Keratinocyte (primary cell): Measurements from ENCODE around the gene ZNF778. TPM values are rescaled to one million over a fixed set of nuclear protein-coding genes. Genes with fewer than 3 reads are reported as not detected.

Experiments used
- DNase-seq: peaks from one replicate; pipeline ENCODE4 v3.0.0-alpha.2; 2011; ENCODE audit warnings: low read depth, missing footprints, low spot score
- FAIRE-seq: peaks from 2 replicates; lab custom pipeline; 2011; peaks lifted over from hg19 to GRCh38; lab: Jason Lieb, UNC
- H2AFZ ChIP-seq: 2 replicates; pipeline ENCODE4 v1.6.0; 2012; ENCODE audit warnings: low read length, control low read depth, inconsistent platforms; ENCODE audit not compliant: control insufficient read depth
- H3K27ac ChIP-seq: 2 replicates; pipeline ENCODE4 v1.5.1; 2011; ENCODE audit warnings: low read length; ENCODE audit not compliant: control insufficient read depth, insufficient read depth
- H3K27me3 ChIP-seq: 3 replicates; pipeline ENCODE4 v1.6.0; 2011; ENCODE audit warnings: low read length; ENCODE audit not compliant: control insufficient read depth, insufficient read depth; ENCODE audit errors: extremely low read depth
- H3K36me3 ChIP-seq, 2 experiments: 2 replicates in 1 of 2; 3 replicates in 1 of 2; pipeline ENCODE4 v1.5.1; 2011; ENCODE audit warnings: low read length in 2 of 2, mild to moderate bottlenecking in 1 of 2; ENCODE audit not compliant: control insufficient read depth in 2 of 2, insufficient read depth in 2 of 2; ENCODE audit errors: extremely low read depth in 1 of 2
- H3K4me1 ChIP-seq: 3 replicates; pipeline ENCODE4 v1.5.1; 2011; ENCODE audit warnings: low read length; ENCODE audit not compliant: control insufficient read depth, insufficient read depth; ENCODE audit errors: extremely low read depth
- H3K4me2 ChIP-seq: 3 replicates; pipeline ENCODE4 v1.6.0; 2011; ENCODE audit warnings: low read depth, low read length; ENCODE audit not compliant: control insufficient read depth, insufficient read depth; ENCODE audit errors: extremely low read depth
- H3K4me3 ChIP-seq, 3 experiments: fragments of 200-600 bp in 1 of 3; sonication (generic) in 1 of 3; 2 replicates in 2 of 3; 3 replicates in 1 of 3; pipeline ENCODE4 v1.5.1; 2011 to 2016; ENCODE audit warnings: low read length in 3 of 3, mild to moderate bottlenecking in 3 of 3, control low read depth in 2 of 3, inconsistent platforms in 1 of 3, low read depth in 1 of 3, mixed read lengths in 1 of 3, mixed run types in 1 of 3, moderate library complexity in 1 of 3; ENCODE audit not compliant: control insufficient read depth in 2 of 3, insufficient read depth in 2 of 3; ENCODE audit errors: extremely low read depth in 1 of 3
- H3K79me2 ChIP-seq: 2 replicates; pipeline ENCODE4 v1.6.0; 2012; ENCODE audit warnings: low read length; ENCODE audit not compliant: control insufficient read depth, insufficient read depth
- H3K9ac ChIP-seq: 3 replicates; pipeline ENCODE4 v1.6.0; 2011; ENCODE audit warnings: low read length; ENCODE audit not compliant: control insufficient read depth, insufficient read depth; ENCODE audit errors: extremely low read depth
- H3K9me1 ChIP-seq: 3 replicates; pipeline ENCODE4 v1.6.0; 2011; ENCODE audit warnings: low read length; ENCODE audit not compliant: control insufficient read depth, insufficient read depth; ENCODE audit errors: extremely low read depth
- H3K9me3 ChIP-seq: 2 replicates; pipeline ENCODE4 v1.5.1; 2012; ENCODE audit warnings: low read depth, low read length; ENCODE audit not compliant: control insufficient read depth
- H4K20me1 ChIP-seq: 3 replicates; pipeline ENCODE4 v1.6.0; 2011; ENCODE audit warnings: low read length; ENCODE audit not compliant: control insufficient read depth, insufficient read depth; ENCODE audit errors: extremely low read depth
- EZH2 ChIP-seq: IDR thresholded peaks from one replicate; pipeline ENCODE4 v1.6.1; 2012; ENCODE audit warnings: inconsistent platforms, mild to moderate bottlenecking, low read length, moderate library complexity
- dilution Hi-C: fragments of 300-500 bp; cut with MboI; formaldehyde crosslinking; loops from one replicate; pipeline ENCODE4 v1.7.0; 2020; ENCODE audit warnings: low sequenced_read_pairs; ENCODE audit not compliant: extremely low pct_ligation_motif_present
- polyA plus RNA-seq, 5 experiments: library from polyadenylated mRNA; depleted of rRNA in 3 of 5; stranded (reverse) in 3 of 5; stranded (forward) in 1 of 5; unstranded in 1 of 5; fragments of >200 nt; gene quantifications; 1 replicate in 1 of 5; 2 replicates in 3 of 5; 3 replicates in 1 of 5; pipeline versions ENCODE4 v1.2.1 to v1.2.3, GENCODE V29; 2011 to 2012; ENCODE audit warnings: missing spikeins in 2 of 5, low read depth in 1 of 5, low replicate concordance in 1 of 5
- TF ChIP-seq, protein P1 (sequence below), 3 experiments: IDR thresholded peaks in 1 of 3; conservative IDR thresholded peaks in 1 of 3; optimal IDR thresholded peaks in 1 of 3; 2 replicates in 2 of 3; 3 replicates in 1 of 3; pipeline versions ENCODE3 to v1.5.1; 2011; ENCODE audit warnings: low read length in 3 of 3, mild to moderate bottlenecking in 3 of 3, moderate library complexity in 2 of 3, control low read depth in 1 of 3, inconsistent platforms in 1 of 3; ENCODE audit not compliant: insufficient read depth in 2 of 3; ENCODE audit errors: extremely low read depth in 1 of 3

The ZNF778 gene
- polyA plus RNA-seq, 1 donor (not counting 4 experiments of a cell fraction or from before 2014, with no cell fraction given) = 6.2 TPM

DNA sequence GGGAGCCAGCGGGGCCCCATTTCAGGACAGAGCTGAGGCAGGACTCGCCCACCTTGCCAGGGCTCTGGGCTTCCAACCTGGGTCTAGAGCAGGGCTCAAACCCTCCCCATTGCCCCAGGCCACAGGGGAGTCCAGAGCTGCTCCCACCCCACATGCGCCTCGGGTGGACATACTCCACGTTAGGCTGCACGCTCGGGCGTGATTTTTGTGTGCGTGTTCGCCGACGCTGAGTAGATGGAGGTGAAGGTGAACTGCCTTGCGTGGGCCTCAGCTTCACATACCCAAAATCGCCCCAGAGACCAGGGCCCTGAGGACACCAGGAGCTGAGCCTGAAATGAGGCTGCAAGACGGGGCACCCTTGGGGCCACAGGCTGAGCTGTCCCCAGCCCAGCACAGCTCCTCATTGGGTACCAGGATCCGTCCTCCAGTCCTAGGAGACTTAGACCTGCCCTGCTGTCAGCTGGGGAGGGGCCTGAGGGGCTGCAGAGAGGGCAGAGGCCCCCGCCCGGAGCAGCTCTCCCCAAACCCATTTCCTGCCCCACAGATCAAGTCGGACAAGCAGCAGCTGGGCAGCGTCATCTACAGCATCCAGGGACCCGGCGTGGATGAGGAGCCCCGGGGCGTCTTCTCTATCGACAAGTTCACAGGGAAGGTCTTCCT, 37.7 kb upstream of the ZNF778 start:
- Histone ChIP-seq H3K79me2 (no peaks in the 10 kb centered on the region), H3K36me3 (no peaks in the 10 kb centered on the region), H3K9ac (no peak overlapping the region), H3K9me1 (no peaks in the 10 kb centered on the region), H3K4me1 (peaks cover 2% of the 10 kb centered on the region), H2AFZ (no peak overlapping the region), H3K4me2 (no peak overlapping the region), H3K4me3 (no peak overlapping the region), H3K9me3 (no peaks in the 10 kb centered on the region), H3K27me3 (peaks cover 20% of the 10 kb centered on the region), H4K20me1 (no peaks in the 10 kb centered on the region), H3K27ac (no peak overlapping the region)
- TF ChIP-seq, protein P1, sequence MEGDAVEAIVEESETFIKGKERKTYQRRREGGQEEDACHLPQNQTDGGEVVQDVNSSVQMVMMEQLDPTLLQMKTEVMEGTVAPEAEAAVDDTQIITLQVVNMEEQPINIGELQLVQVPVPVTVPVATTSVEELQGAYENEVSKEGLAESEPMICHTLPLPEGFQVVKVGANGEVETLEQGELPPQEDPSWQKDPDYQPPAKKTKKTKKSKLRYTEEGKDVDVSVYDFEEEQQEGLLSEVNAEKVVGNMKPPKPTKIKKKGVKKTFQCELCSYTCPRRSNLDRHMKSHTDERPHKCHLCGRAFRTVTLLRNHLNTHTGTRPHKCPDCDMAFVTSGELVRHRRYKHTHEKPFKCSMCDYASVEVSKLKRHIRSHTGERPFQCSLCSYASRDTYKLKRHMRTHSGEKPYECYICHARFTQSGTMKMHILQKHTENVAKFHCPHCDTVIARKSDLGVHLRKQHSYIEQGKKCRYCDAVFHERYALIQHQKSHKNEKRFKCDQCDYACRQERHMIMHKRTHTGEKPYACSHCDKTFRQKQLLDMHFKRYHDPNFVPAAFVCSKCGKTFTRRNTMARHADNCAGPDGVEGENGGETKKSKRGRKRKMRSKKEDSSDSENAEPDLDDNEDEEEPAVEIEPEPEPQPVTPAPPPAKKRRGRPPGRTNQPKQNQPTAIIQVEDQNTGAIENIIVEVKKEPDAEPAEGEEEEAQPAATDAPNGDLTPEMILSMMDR (optimal IDR thresholded peaks at IDR 0.05 in 1 of 3, IDR thresholded peaks at IDR 0.05 in 1 of 3, conservative IDR thresholded peaks at IDR 0.05 in 1 of 3; ENCODE audit: extremely low read depth in 1 of 3, insufficient read depth in 2 of 3, low read length in 3 of 3) = no peak
- no peak for TF ChIP-seq EZH2
- DNase-seq (no peak), FAIRE-seq (no peak)
- dilution Hi-C loops = no loop called here

DNA sequence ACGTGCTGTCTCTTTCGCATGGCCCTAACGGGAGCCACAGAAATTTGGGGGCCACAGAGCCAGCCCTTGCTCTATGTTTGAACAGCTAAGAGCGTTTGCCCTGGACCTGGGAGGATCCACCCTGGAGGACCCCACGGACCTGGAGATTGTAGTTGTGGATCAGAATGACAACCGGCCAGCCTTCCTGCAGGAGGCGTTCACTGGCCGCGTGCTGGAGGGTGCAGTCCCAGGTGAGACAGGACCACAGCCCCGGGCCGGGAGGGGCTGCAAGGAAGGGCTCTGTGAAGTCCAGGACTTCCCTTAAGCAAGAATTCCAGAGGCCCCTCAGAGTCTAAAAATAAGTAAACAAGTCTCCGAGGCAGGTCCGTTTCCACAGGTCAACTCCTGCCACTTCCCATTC, 34.0 kb upstream of the ZNF778 start:
- H3K9me3 ChIP-seq = no peaks in the 10 kb centered on the region
- no peaks in the 10 kb centered on the region for H3K79me2 ChIP-seq
- no peak overlapping the region for H3K27ac ChIP-seq
- H2AFZ ChIP-seq = no peak overlapping the region
- H3K4me3 ChIP-seq = no peak overlapping the region
- no peaks in the 10 kb centered on the region for H3K9me1 ChIP-seq
- no peak overlapping the region for H3K4me2 ChIP-seq
- DNase-seq (no peak), FAIRE-seq (no peak)
- no peaks in the 10 kb centered on the region for H4K20me1 ChIP-seq
- H3K9ac ChIP-seq = no peak overlapping the region
- H3K27me3 ChIP-seq = peaks cover 13% of the 10 kb centered on the region
- TF ChIP-seq, protein P1 (optimal IDR thresholded peaks at IDR 0.05 in 1 of 3, IDR thresholded peaks at IDR 0.05 in 1 of 3, conservative IDR thresholded peaks at IDR 0.05 in 1 of 3; ENCODE audit: extremely low read depth in 1 of 3, insufficient read depth in 2 of 3, low read length in 3 of 3) = peak in 1 of 3 experiments; percentile 13
- TF ChIP-seq EZH2 = no peak
- dilution Hi-C loops = no loop called here
- peaks cover 2% of the 10 kb centered on the region for H3K4me1 ChIP-seq
- no peaks in the 10 kb centered on the region for H3K36me3 ChIP-seq
